H4 (cell line): Measurements from ENCODE around the gene ESRP2. TPM values are rescaled to one million over a fixed set of nuclear protein-coding genes. Genes with fewer than 3 reads are reported as not detected.

Experiments used
- DNase-seq: peaks from one replicate; pipeline ENCODE4 v3.0.0-alpha.2; 2015; ENCODE audit warnings: low spot score
- total RNA-seq: library from RNA; depleted of rRNA; stranded (reverse); fragments of >200 nt; shearing (Covaris generic); gene quantifications from 2 replicates; pipeline ENCODE4 v1.2.3, GENCODE V29; 2014; rRNA removed

Gene ESRP2
- 0.21 TPM in 1 of 2 replicates, not detected in the other for total RNA-seq

GRCh38 chr16:68235887-68236136 lies at the start of gene ESRP2:
ESRP2 (minus strand) TSS chr16:68236127; CDS start chr16:68236045, 82 bp downstream.
- no peak for DNase-seq

GRCh38 chr16:68285683-68286082 lies 49.8 kb upstream of the ESRP2 start:
- DNase-seq = no peak

GRCh38 chr16:68284847-68285246 lies 48.9 kb upstream of the ESRP2 start:
- no peak for DNase-seq

GRCh38 chr16:68283801-68284598 lies 48.1 kb upstream of the ESRP2 start:
- no peak for DNase-seq

GRCh38 chr16:68283346-68283745 lies 47.4 kb upstream of the ESRP2 start:
- DNase-seq = no peak

- no peak for DNase-seq
Measured at GRCh38 chr16:68282064-68282452, 46.1 kb upstream of the ESRP2 start.

- DNase-seq = no peak
Measured at GRCh38 chr16:68281368-68282063, 45.6 kb upstream of the ESRP2 start.

- DNase-seq = no peak
Measured at GRCh38 chr16:68279726-68280558, 44.0 kb upstream of the ESRP2 start.

- DNase-seq = no peak
Measured at GRCh38 chr16:68276223-68276622, 40.3 kb upstream of the ESRP2 start.

GRCh38 chr16:68275611-68276191 lies 39.8 kb upstream of the ESRP2 start:
- DNase-seq = no peak

GRCh38 chr16:68274441-68274840 lies 38.5 kb upstream of the ESRP2 start:
- no peak for DNase-seq

- no peak for DNase-seq
Measured at GRCh38 chr16:68273896-68274295, 38.0 kb upstream of the ESRP2 start.

- no peak for DNase-seq
Measured at GRCh38 chr16:68273459-68273858, 37.5 kb upstream of the ESRP2 start.

- DNase-seq = no peak
Measured at GRCh38 chr16:68272507-68273209, 36.7 kb upstream of the ESRP2 start.

GRCh38 chr16:68270353-68270752 lies 34.4 kb upstream of the ESRP2 start:
- DNase-seq = no peak

GRCh38 chr16:68269793-68270192 lies 33.9 kb upstream of the ESRP2 start:
- DNase-seq = no peak

GRCh38 chr16:68267612-68268405 lies 31.9 kb upstream of the ESRP2 start:
- no peak for DNase-seq

GRCh38 chr16:68265078-68265920 lies 29.4 kb upstream of the ESRP2 start:
- DNase-seq = peak; percentile 48

- DNase-seq = peak; percentile 46
Measured at GRCh38 chr16:68264128-68265077, 28.5 kb upstream of the ESRP2 start, which contains the start of gene SLC7A6. SLC7A6 (plus strand) TSS chr16:68264526; CDS start chr16:68274727, 10,201 bp downstream.
